HCT116 (cell line): ENCODE data around the gene BCL7A. TPM values are rescaled to one million over a fixed set of nuclear protein-coding genes. Genes with fewer than 3 reads are reported as not detected.
"Not testable (repeated sequence)": the region's sequence is repeated elsewhere in the genome, so short reads cannot be mapped to it uniquely, and the experiment has no call there.

Experiments
- ATAC-seq: fragments of 200-7000 bp; cut with Tn5 transposase; 2 replicates; pipeline ENCODE4 v1.9.1; 2020; ENCODE audit warnings: mild to moderate bottlenecking, moderate library complexity
- BruUV-seq: library from RNA; stranded (reverse); fragments of 400-500 nt; replicated peaks from 2 replicates; lab custom pipeline; 2021; lab: Mats Ljungman, UMichigan
- CTCF ChIA-PET: fragments of 300-600 bp; sonication (Branson Sonifier 250); formaldehyde crosslinking; loops from one replicate; lab custom pipeline; 2021; ENCODE audit warnings: antibody characterized with exemption; lab: Charles Lee
- POLR2A ChIA-PET: fragments of 300-600, 350-600 bp; sonication (Branson Sonifier 250); formaldehyde crosslinking; loops from one replicate; lab custom pipeline; 2021; ENCODE audit warnings: antibody characterized with exemption; lab: Charles Lee
- RAD21 ChIA-PET, 2 experiments: fragments of 300-600 bp; sonication (Branson Sonifier 250); formaldehyde crosslinking; loops; one replicate each; lab custom pipeline; 2023; ENCODE audit warnings: low total read pairs in 2 of 2; ENCODE audit not compliant: uncharacterized antibody in 2 of 2, unreplicated experiment in 2 of 2, low non-redundant PET in 1 of 2; lab: Charles Lee
- DNase-seq: peaks from one replicate; pipeline ENCODE4 v3.0.0-alpha.2; 2010; ENCODE audit warnings: low read depth, low spot score
- H2AFZ ChIP-seq: fragments of 200-600 bp; shearing (Covaris generic), sonication (generic); 2 replicates; pipeline ENCODE4 v1.6.1; 2017; ENCODE audit warnings: low read depth, mixed run types, mixed read lengths, antibody characterized with exemption, low read length; ENCODE audit not compliant: poor library complexity, severe bottlenecking
- H3K27ac ChIP-seq: 2 replicates; pipeline ENCODE4 v1.5.1; 2012; ENCODE audit warnings: low read depth, low read length
- H3K27me3 ChIP-seq: fragments of 200-600 bp; sonication (generic); 2 replicates; pipeline ENCODE4 v1.6.1; 2016; ENCODE audit warnings: mixed run types, low read length, mixed read lengths; ENCODE audit not compliant: insufficient read depth
- H3K36me3 ChIP-seq, 2 experiments: fragments of 200-500 bp in 1 of 2; fragments of 200-600 bp in 1 of 2; sonication (Bioruptor generic) in 1 of 2; sonication (generic) in 1 of 2; 2 replicates each; pipeline versions ENCODE4 v1.5.1 to v1.6.1; 2014 to 2016; ENCODE audit warnings: low read length in 2 of 2, inconsistent platforms in 1 of 2, mixed read lengths in 1 of 2, mixed run types in 1 of 2; ENCODE audit not compliant: insufficient read depth in 2 of 2, control insufficient read depth in 1 of 2
- H3K4me1 ChIP-seq, 2 experiments: fragments of 200-600 bp in 1 of 2; sonication (generic) in 1 of 2; 2 replicates each; pipeline versions ENCODE4 v1.5.1 to v1.6.1; 2012 to 2017; ENCODE audit warnings: low read length in 2 of 2, inconsistent platforms in 1 of 2, mild to moderate bottlenecking in 1 of 2, mixed read lengths in 1 of 2, mixed run types in 1 of 2, moderate library complexity in 1 of 2; ENCODE audit not compliant: insufficient read depth in 2 of 2, control insufficient read depth in 1 of 2
- H3K4me2 ChIP-seq: fragments of 200-600 bp; sonication (generic); 2 replicates; pipeline ENCODE4 v1.6.1; 2017; ENCODE audit warnings: mixed run types, low read length, mixed read lengths
- H3K4me3 ChIP-seq, 2 experiments: fragments of 200-600 bp in 1 of 2; sonication (generic) in 1 of 2; replicated peaks in 1 of 2; 2 replicates each; pipeline ENCODE4 v1.5.1; 2011 to 2016; ENCODE audit warnings: low read length in 2 of 2, control low read depth in 1 of 2, low read depth in 1 of 2, mild to moderate bottlenecking in 1 of 2, mixed read lengths in 1 of 2, mixed run types in 1 of 2
- H3K79me2 ChIP-seq: fragments of 200-600 bp; sonication (generic); 2 replicates; pipeline ENCODE4 v1.6.1; 2017; ENCODE audit warnings: mild to moderate bottlenecking, mixed run types, low read length, moderate library complexity, mixed read lengths; ENCODE audit not compliant: insufficient read depth
- H3K9ac ChIP-seq: fragments of 200-600 bp; sonication (generic); 2 replicates; pipeline ENCODE4 v1.6.1; 2016; ENCODE audit warnings: low read length, mixed read lengths
- H3K9me2 ChIP-seq: fragments of 200-600 bp; sonication (generic), shearing (Covaris generic); 2 replicates; pipeline ENCODE4 v1.6.1; 2017; ENCODE audit warnings: mixed run types, mild to moderate bottlenecking, moderate library complexity; ENCODE audit not compliant: insufficient read depth
- H3K9me3 ChIP-seq, 2 experiments: fragments of 200-500 bp in 1 of 2; fragments of 200-600 bp in 1 of 2; sonication (Bioruptor generic) in 1 of 2; sonication (generic) in 1 of 2; 2 replicates each; pipeline ENCODE4 v1.6.1; 2014 to 2017; ENCODE audit warnings: low read length in 2 of 2, mixed read lengths in 2 of 2, inconsistent platforms in 1 of 2, low read depth in 1 of 2, mild to moderate bottlenecking in 1 of 2, mixed run types in 1 of 2, moderate library complexity in 1 of 2; ENCODE audit not compliant: control insufficient read depth in 1 of 2, insufficient read depth in 1 of 2
- H4K20me1 ChIP-seq: fragments of 200-600 bp; sonication (generic), shearing (Covaris generic); 2 replicates; pipeline ENCODE4 v1.6.1; 2017; ENCODE audit warnings: mixed run types, mild to moderate bottlenecking, moderate library complexity; ENCODE audit not compliant: insufficient read depth
- CBX3 ChIP-seq: IDR thresholded peaks from 2 replicates; pipeline ENCODE4 v1.6.1; 2012; ENCODE audit warnings: low read depth
- CEBPB ChIP-seq: IDR thresholded peaks from 2 replicates; pipeline ENCODE4 v1.6.1; 2012; ENCODE audit warnings: low read depth
- CTCF ChIP-seq, 3 experiments: fragments of 200-600 bp in 1 of 3; sonication (generic) in 1 of 3; IDR thresholded peaks in 2 of 3; conservative IDR thresholded peaks in 1 of 3; 2 replicates each; pipeline ENCODE4 v1.5.1; 2012 to 2017; ENCODE audit warnings: low read depth in 2 of 3, low read length in 2 of 3, antibody characterized with exemption in 1 of 3, borderline replicate concordance in 1 of 3, control low read depth in 1 of 3, mild to moderate bottlenecking in 1 of 3, mixed read lengths in 1 of 3, mixed run types in 1 of 3, moderate library complexity in 1 of 3; ENCODE audit not compliant: insufficient read depth in 1 of 3
- EGR1 ChIP-seq: IDR thresholded peaks from 2 replicates; pipeline ENCODE4 v1.6.1; 2012; ENCODE audit warnings: low read depth
- EZH2phosphoT487 ChIP-seq: fragments of 200-600 bp; IDR thresholded peaks from 2 replicates; pipeline ENCODE4 v1.6.1; 2018; ENCODE audit warnings: antibody characterized with exemption, borderline replicate concordance
- JUND ChIP-seq: IDR thresholded peaks from 2 replicates; pipeline ENCODE4 v1.6.1; 2012
- RAD21 ChIP-seq: IDR thresholded peaks from 2 replicates; pipeline ENCODE4 v1.6.1; 2012; ENCODE audit warnings: low read depth, mild to moderate bottlenecking
- REST ChIP-seq: IDR thresholded peaks from 2 replicates; pipeline ENCODE4 v1.6.1; 2012; ENCODE audit warnings: low read depth
- SIN3A ChIP-seq: IDR thresholded peaks from 2 replicates; pipeline ENCODE4 v1.6.1; 2012; ENCODE audit warnings: low read depth
- SRF ChIP-seq: IDR thresholded peaks from 2 replicates; pipeline ENCODE4 v1.6.1; 2012; ENCODE audit warnings: low read depth
- YY1 ChIP-seq: IDR thresholded peaks from 2 replicates; pipeline ENCODE4 v1.6.1; 2011; ENCODE audit warnings: low read length, low read depth, moderate library complexity, mild to moderate bottlenecking; ENCODE audit not compliant: insufficient replicate concordance; ENCODE audit errors: extremely low read depth
- intact Hi-C: fragments of 100-400 bp; cut with micrococcal nuclease; formaldehyde crosslinking; loops from 2 replicates; pipeline ENCODE4 v1.10.0; 2022
- total RNA-seq: library from RNA; stranded (reverse); gene quantifications from one replicate; pipeline ENCODE4 v1.2.1, GENCODE V29; 2021; ENCODE audit not compliant: unreplicated experiment

The BCL7A gene
- total RNA-seq, 1 experiment from 2014 or later: 14.2 TPM

- ATAC-seq: not testable (repeated sequence)
Measured at GRCh38 chr12:121988519-121988918, 33.2 kb upstream of the BCL7A start.

GRCh38 chr12:121989276-121990113 lies 32.2 kb upstream of the BCL7A start:
- no peaks in the 10 kb centered on the region for H3K36me3 ChIP-seq
- no peaks in the 10 kb centered on the region for H3K27me3 ChIP-seq
- BruUV-seq: no TSS peak
- H3K4me2 ChIP-seq: no peak overlapping the region
- DNase-seq: no peak
- ChIA-PET RAD21 (no interaction called here), POLR2A (no interaction called here), CTCF (no interaction called here)
- no peaks in the 10 kb centered on the region for H3K9me3 ChIP-seq
- H3K4me3 ChIP-seq: no peak overlapping the region
- H3K27ac ChIP-seq: no peak overlapping the region
- H3K9me2 ChIP-seq: no peaks in the 10 kb centered on the region
- H4K20me1 ChIP-seq: no peaks in the 10 kb centered on the region
- H3K79me2 ChIP-seq: no peaks in the 10 kb centered on the region
- no peaks in the 10 kb centered on the region for H3K4me1 ChIP-seq
- ATAC-seq: no peak
- H2AFZ ChIP-seq: no peak overlapping the region
- intact Hi-C loops: no loop called here
- no peak overlapping the region for H3K9ac ChIP-seq
- TF ChIP-seq CEBPB: no peak
- TF ChIP-seq CTCF (IDR thresholded peaks at IDR 0.05 in 2 of 3, conservative IDR thresholded peaks at IDR 0.05 in 1 of 3; ENCODE audit: borderline replicate concordance in 1 of 3, insufficient read depth in 1 of 3, low read depth in 2 of 3, low read length in 2 of 3): no peak
- TF ChIP-seq EGR1: no peak
- TF ChIP-seq RAD21: no peak
- TF ChIP-seq CBX3: no peak
- TF ChIP-seq REST: no peak
- no peak for TF ChIP-seq JUND
- no peak for TF ChIP-seq SIN3A
- TF ChIP-seq YY1: no peak
- no peak for TF ChIP-seq SRF
- TF ChIP-seq EZH2phosphoT487: no peak

More at GRCh38 chr12:121988519-121988918, 33.2 kb upstream of the BCL7A start:
- DNase-seq, H2AFZ ChIP-seq, H4K20me1 ChIP-seq, H3K27me3 ChIP-seq, H3K4me3 ChIP-seq, H3K79me2 ChIP-seq, H3K36me3 ChIP-seq, H3K4me2 ChIP-seq, H3K27ac ChIP-seq, POLR2A ChIA-PET, BruUV-seq, H3K9ac ChIP-seq, intact Hi-C loops, H3K9me3 ChIP-seq, RAD21 ChIA-PET, H3K9me2 ChIP-seq, CTCF ChIA-PET, H3K4me1 ChIP-seq: not testable (repeated sequence)
